ENCODE data around the gene TMEM222.

Gene TMEM222

DNA sequence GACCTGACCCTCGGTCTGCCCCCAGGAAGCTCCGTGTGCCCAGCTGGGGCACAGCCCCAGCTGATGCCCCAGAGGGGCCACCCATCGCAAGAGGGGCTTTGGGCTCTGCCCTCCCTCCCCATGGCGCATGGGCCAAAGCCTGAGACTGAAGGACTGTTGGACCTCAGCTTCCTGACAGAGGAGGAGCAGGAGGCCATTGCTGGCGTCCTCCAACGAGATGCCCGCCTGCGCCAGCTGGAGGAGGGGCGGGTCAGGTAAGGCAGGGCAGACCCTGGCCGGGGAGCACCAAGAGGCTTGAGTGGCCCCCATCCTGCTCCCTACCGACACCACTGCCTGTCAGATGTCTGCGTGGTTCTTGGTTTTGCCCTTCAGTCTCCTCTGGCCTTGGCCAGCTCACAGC is 23.3 kb downstream of the TMEM222 start:
- Histone ChIP-seq H3K36me3 (ENCODE audit: control insufficient read depth, insufficient read depth, low read length) (peaks cover 4% of the 10 kb centered on the region), H3K4me1 (ENCODE audit: control insufficient read depth, insufficient read depth, low read length) (peaks cover 16% of the 10 kb centered on the region), H3K9me3 (ENCODE audit: control insufficient read depth, insufficient read depth, low read length) (no peaks in the 10 kb centered on the region), H3K9ac (ENCODE audit: low read depth, low read length) (no peak overlapping the region), H3K27me3 (ENCODE audit: control insufficient read depth, insufficient read depth, low read length) (peaks cover 3% of the 10 kb centered on the region), H3K4me3 (ENCODE audit: low read depth, low read length) (no peak overlapping the region)

DNA sequence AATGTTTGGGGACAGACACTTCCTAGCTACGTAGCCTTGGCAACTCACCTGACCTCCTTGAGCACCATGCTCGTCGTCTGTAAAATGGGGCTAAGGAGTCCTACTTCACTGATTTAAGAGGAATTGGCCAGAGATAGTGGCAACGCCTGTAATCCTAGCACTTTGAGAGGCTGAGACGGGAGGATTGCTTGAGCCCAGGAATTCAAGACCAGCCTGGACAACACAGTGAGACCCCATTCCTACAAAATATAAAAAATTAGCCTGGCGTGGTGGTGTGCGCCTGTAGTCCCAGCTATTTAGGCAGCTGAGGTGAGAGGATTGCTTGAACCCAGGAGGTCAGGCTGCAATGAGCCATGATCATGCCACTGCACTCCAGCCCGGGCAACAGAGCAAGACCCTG is 24.4 kb downstream of the TMEM222 start:
- peaks cover 6% of the 10 kb centered on the region for H3K27me3 ChIP-seq (ENCODE audit: control insufficient read depth, insufficient read depth, low read length)
- H3K36me3 ChIP-seq (ENCODE audit: control insufficient read depth, insufficient read depth, low read length) = peaks cover 4% of the 10 kb centered on the region
- H3K4me1 ChIP-seq (ENCODE audit: control insufficient read depth, insufficient read depth, low read length) = peaks cover 15% of the 10 kb centered on the region
- no peak overlapping the region for H3K9ac ChIP-seq (ENCODE audit: low read depth, low read length)
- no peak overlapping the region for H3K4me3 ChIP-seq (ENCODE audit: low read depth, low read length)
- no peaks in the 10 kb centered on the region for H3K9me3 ChIP-seq (ENCODE audit: control insufficient read depth, insufficient read depth, low read length)

DNA sequence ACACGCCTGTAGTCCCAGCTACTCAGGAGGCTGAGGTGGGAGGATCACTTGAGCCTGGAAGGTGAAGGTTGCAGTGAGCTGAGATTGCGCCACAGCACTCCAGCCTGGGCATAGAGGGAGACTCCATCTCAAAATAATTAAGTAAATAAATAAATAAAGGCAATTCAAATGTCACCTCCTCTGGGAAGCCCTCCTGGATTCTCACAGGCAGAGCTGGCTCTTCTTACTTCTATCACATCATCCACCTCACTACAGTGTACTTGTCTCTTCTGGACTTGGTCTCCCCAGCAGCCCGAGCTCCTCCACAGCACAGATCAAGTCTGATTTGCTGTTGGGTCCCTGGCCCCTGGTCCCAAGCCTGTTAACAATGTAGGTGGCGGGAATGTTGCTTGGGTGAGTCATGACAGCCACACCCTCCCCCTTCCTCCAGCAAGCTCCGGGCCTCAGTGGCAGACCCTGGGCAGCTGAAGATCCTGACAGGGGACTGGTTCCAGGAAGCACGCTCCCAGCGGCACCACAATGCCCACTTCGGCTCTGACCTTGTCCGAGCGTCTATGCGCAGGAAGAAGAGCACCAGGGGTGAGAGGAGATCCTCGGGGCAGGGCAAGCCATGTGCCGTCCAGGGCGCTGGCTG is 25.1 kb downstream of the TMEM222 start:
- Histone ChIP-seq H3K4me3 (ENCODE audit: low read depth, low read length) (no peak overlapping the region), H3K36me3 (ENCODE audit: control insufficient read depth, insufficient read depth, low read length) (peaks cover 4% of the 10 kb centered on the region), H3K27me3 (ENCODE audit: control insufficient read depth, insufficient read depth, low read length) (peaks cover 6% of the 10 kb centered on the region), H3K9me3 (ENCODE audit: control insufficient read depth, insufficient read depth, low read length) (no peaks in the 10 kb centered on the region), H3K4me1 (ENCODE audit: control insufficient read depth, insufficient read depth, low read length) (peaks cover 10% of the 10 kb centered on the region), H3K9ac (ENCODE audit: low read depth, low read length) (no peak overlapping the region)

DNA sequence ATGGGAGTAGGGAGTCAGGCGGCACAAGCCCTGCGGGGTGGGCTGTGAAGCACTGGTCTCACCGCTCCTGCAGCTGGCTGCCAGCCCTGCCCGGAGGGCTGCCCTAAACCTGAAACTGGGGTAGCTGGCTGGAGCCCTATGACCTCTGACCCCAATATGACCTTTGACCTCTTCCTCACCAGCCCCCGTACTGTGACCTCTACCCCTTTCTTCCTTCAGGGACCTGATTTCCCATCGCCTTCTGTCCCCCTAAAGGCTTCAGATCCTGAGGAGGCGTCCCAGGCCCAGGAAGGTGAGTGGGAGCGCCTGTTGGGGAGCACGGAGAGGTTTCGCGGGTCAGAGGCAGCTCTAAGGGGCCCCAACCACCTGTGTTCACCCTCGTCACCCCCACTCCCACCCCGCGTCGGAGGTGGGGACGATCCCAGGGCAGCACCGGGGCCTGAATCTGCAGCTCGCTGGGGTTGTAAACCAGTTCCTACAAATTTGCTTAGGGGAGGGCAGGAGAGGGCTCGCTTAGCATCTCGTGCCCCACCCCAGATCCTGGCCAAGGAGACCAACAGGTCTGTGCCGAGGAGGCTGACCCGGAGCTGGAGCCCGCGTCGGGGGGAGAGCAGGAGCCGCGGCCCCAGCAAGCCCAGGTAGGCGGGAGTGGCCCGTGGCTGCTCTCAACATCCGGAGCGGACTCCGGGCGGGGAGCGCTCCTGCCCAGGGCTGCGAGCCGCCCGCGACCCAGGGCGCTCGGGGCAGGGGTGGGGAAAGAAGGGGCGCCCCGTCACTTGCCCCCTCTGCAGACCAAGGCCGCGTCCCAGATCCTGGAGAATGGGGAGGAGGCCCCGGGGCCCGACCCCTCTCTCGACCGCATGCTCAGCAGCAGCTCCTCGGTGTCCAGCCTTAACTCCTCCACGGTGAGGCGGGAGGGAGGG is 27.2 kb downstream of the TMEM222 start:
- Histone ChIP-seq H3K27me3 (ENCODE audit: control insufficient read depth, insufficient read depth, low read length) (peaks cover 6% of the 10 kb centered on the region), H3K9me3 (ENCODE audit: control insufficient read depth, insufficient read depth, low read length) (no peaks in the 10 kb centered on the region), H3K36me3 (ENCODE audit: control insufficient read depth, insufficient read depth, low read length) (peaks cover 4% of the 10 kb centered on the region), H3K4me3 (ENCODE audit: low read depth, low read length) (peak overlapping the region; percentile 71), H3K4me1 (ENCODE audit: control insufficient read depth, insufficient read depth, low read length) (peaks cover 6% of the 10 kb centered on the region), H3K9ac (ENCODE audit: low read depth, low read length) (peak overlapping the region; percentile 60)

DNA sequence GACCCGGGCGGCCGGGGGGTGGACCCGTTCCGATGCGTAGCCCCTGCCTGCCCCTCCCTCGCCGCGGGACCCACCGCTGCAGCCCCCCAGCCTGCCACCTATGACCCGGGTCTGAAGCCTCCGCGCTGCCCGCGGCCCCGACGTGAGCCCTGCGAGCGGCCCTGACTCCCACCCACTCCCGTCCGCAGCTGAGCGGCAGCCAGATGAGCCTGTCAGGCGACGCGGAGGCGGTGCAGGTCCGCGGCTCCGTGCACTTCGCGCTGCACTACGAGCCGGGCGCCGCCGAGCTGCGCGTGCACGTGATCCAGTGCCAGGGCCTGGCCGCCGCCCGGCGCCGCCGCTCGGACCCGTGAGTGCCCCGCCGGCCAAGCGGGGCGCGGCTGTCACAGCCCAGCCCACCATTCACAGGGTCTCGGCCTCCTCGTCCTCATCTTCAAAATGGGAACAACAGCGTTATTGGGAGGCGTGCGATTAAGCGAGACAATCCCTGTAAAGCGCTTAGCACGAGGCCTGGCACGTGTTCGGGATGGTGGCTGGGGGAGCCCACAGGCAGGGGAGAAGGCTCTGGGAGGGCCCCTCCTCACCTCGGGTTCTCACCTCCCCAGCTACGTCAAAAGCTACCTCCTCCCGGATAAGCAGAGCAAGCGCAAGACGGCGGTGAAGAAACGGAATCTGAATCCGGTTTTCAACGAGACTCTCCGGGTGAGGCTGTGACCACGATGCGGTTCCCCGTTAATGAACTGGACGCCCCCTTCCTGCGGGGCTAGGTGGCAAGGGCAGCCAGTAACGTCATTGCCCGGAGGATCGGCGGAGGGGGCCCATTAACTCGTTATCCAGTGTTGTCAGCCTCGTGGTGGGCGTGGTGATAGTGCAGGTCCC is 28.1 kb downstream of the TMEM222 start:
- Histone ChIP-seq H3K9ac (ENCODE audit: low read depth, low read length) (peak overlapping the region; percentile 47), H3K36me3 (ENCODE audit: control insufficient read depth, insufficient read depth, low read length) (peaks cover 2% of the 10 kb centered on the region), H3K9me3 (ENCODE audit: control insufficient read depth, insufficient read depth, low read length) (no peaks in the 10 kb centered on the region), H3K4me1 (ENCODE audit: control insufficient read depth, insufficient read depth, low read length) (peaks cover 6% of the 10 kb centered on the region), H3K27me3 (ENCODE audit: control insufficient read depth, insufficient read depth, low read length) (peaks cover 6% of the 10 kb centered on the region), H3K4me3 (ENCODE audit: low read depth, low read length) (peak overlapping the region; percentile 71)

DNA sequence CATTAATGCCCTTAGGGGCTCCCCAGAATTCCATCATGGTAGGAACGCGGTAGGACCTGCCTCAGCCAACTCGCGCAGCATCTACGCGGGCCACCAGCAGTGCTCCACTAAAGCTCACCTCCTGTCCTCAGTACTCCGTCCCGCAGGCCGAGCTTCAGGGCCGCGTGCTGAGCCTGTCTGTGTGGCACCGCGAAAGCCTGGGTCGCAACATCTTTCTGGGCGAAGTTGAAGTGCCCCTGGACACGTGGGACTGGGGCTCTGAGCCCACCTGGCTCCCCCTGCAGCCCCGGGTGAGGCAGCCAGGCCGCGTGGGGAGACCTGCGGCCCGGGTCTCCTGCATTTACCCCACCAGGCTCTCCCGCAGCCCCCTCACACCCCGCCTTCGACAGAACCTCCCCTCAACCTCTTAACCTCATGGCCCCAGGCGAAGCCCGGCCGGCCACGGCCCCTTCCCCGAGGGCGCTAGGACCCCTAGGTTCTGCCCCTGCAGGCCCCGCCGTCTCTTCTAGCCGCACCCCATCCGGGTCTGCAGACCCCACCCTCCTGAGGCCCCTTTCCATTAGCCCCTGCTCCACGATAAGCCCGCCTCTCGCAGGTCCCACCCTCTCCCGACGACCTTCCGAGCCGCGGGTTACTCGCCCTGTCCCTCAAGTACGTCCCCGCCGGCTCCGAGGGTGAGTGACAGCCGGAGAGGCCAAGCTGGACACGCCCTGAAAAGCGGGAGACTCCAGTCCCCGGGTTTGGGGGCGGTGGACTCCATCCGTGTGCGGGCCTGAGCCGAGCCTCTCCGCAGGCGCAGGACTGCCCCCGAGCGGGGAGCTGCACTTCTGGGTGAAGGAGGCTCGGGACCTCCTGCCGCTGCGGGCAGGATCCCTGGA is 28.9 kb downstream of the TMEM222 start:
- Histone ChIP-seq H3K9me3 (ENCODE audit: control insufficient read depth, insufficient read depth, low read length) (no peaks in the 10 kb centered on the region), H3K4me3 (ENCODE audit: low read depth, low read length) (peak overlapping the region; percentile 71), H3K36me3 (ENCODE audit: control insufficient read depth, insufficient read depth, low read length) (peaks cover 2% of the 10 kb centered on the region), H3K4me1 (ENCODE audit: control insufficient read depth, insufficient read depth, low read length) (peaks cover 6% of the 10 kb centered on the region), H3K27me3 (ENCODE audit: control insufficient read depth, insufficient read depth, low read length) (peaks cover 6% of the 10 kb centered on the region), H3K9ac (ENCODE audit: low read depth, low read length) (peak overlapping the region; percentile 76)

DNA sequence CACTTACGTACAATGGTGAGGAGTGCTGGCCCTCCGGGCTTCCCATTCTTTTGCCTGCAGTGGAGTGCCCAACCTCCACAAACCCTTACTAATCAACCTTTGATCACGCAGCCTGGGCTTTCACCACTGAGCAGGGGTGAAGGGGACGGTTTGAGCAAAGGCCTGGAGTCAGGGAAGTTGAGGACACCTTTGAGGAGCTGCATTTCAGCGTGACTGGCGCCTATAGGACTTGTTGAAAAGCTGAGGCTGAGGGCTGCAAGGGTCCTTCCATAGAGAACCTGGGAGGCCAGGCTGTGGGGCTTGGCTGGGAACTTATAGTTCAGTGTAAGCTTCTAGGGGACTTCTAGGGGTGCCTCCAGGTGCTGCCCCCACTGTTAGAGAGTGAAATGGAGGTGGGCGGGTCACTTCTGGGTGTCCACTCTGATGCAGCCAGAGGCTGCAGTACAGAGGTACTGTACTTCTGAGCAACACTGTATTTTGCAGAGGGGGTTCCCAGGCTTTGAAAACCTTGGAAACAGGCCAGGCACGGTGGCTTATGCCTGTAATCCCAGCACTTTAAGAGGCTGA is 29.7 kb downstream of the TMEM222 start:
- Histone ChIP-seq H3K9me3 (ENCODE audit: control insufficient read depth, insufficient read depth, low read length) (no peaks in the 10 kb centered on the region), H3K27me3 (ENCODE audit: control insufficient read depth, insufficient read depth, low read length) (peaks cover 6% of the 10 kb centered on the region), H3K36me3 (ENCODE audit: control insufficient read depth, insufficient read depth, low read length) (peaks cover 2% of the 10 kb centered on the region), H3K9ac (ENCODE audit: low read depth, low read length) (peak overlapping the region; percentile 76), H3K4me1 (ENCODE audit: control insufficient read depth, insufficient read depth, low read length) (peaks cover 6% of the 10 kb centered on the region), H3K4me3 (ENCODE audit: low read depth, low read length) (peak overlapping the region; percentile 71)

DNA sequence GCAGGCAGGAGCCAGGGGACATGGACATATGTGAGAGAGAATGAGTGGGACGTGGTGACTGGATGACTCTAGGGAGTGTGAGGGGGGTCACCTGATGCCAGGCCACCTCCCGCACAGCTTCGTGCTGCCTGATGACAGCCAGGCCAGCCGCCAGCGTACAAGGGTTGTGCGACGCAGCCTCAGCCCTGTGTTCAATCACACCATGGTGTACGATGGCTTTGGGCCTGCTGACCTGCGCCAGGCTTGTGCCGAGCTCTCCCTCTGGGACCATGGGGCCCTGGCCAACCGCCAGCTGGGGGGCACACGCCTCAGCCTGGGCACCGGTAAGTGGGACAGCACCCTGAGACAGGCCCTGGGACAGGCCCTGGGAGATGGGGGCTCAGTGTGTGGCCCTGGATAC is 31.2 kb downstream of the TMEM222 start:
- H3K9me3 ChIP-seq (ENCODE audit: control insufficient read depth, insufficient read depth, low read length) = no peaks in the 10 kb centered on the region
- no peaks in the 10 kb centered on the region for H3K36me3 ChIP-seq (ENCODE audit: control insufficient read depth, insufficient read depth, low read length)
- H3K4me1 ChIP-seq (ENCODE audit: control insufficient read depth, insufficient read depth, low read length) = peaks cover 5% of the 10 kb centered on the region
- H3K4me3 ChIP-seq (ENCODE audit: low read depth, low read length) = no peak overlapping the region
- H3K9ac ChIP-seq (ENCODE audit: low read depth, low read length) = no peak overlapping the region
- peaks cover 12% of the 10 kb centered on the region for H3K27me3 ChIP-seq (ENCODE audit: control insufficient read depth, insufficient read depth, low read length)

DNA sequence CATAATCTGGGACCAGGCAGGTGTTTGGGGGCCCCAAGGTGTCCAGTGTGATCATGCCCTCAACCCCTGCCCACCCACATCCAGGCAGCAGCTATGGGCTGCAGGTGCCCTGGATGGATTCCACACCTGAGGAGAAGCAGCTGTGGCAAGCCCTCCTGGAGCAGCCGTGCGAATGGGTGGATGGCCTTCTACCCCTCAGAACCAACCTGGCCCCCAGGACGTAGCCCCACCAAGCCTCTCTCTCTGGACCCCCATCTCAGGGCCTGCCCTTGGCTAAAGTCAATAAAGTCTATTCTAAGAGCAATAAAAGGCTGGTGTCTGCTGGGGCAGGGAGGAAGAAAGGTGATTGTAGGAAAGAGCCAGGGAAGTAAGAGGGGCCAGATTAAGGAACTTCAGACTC is 31.7 kb downstream of the TMEM222 start:
- no peaks in the 10 kb centered on the region for H3K9me3 ChIP-seq (ENCODE audit: control insufficient read depth, insufficient read depth, low read length)
- H3K27me3 ChIP-seq (ENCODE audit: control insufficient read depth, insufficient read depth, low read length) = peaks cover 17% of the 10 kb centered on the region
- no peak overlapping the region for H3K4me3 ChIP-seq (ENCODE audit: low read depth, low read length)
- no peaks in the 10 kb centered on the region for H3K36me3 ChIP-seq (ENCODE audit: control insufficient read depth, insufficient read depth, low read length)
- H3K9ac ChIP-seq (ENCODE audit: low read depth, low read length) = no peak overlapping the region
- H3K4me1 ChIP-seq (ENCODE audit: control insufficient read depth, insufficient read depth, low read length) = peaks cover 5% of the 10 kb centered on the region

DNA sequence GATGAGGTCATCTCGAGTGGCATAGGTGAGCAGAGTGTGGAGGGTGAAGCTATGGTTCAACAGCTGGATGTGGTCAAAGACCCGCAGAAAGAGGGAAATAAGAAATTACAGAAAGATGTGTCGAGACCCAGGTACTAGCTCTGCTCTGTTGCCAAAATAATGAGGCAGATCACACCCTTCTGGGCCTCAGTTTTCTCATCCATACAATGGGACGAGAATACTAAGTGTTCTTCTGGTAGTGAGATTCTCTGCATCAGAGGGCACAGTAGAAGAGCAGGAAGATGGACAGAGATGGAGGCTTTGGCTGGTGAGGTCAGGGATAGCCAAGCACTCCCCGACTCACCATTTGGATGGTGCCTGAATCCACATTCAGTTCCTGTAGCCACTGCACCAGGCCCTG is 33.7 kb downstream of the TMEM222 start:
- Histone ChIP-seq H3K4me1 (ENCODE audit: control insufficient read depth, insufficient read depth, low read length) (peaks cover 3% of the 10 kb centered on the region), H3K9ac (ENCODE audit: low read depth, low read length) (no peak overlapping the region), H3K27me3 (ENCODE audit: control insufficient read depth, insufficient read depth, low read length) (peaks cover 29% of the 10 kb centered on the region), H3K9me3 (ENCODE audit: control insufficient read depth, insufficient read depth, low read length) (no peaks in the 10 kb centered on the region), H3K4me3 (ENCODE audit: low read depth, low read length) (no peak overlapping the region), H3K36me3 (ENCODE audit: control insufficient read depth, insufficient read depth, low read length) (no peaks in the 10 kb centered on the region)
